ENCODE results near the gene KCNIP3.

GRCh38 chr2:95351598-95351915 lies 54.4 kb downstream of the KCNIP3 start:
- TF ChIP-seq SUZ12 (IDR thresholded peaks at IDR 0.05; ENCODE audit: extremely low read depth, insufficient read depth, insufficient read length) (no peak), YY1 (IDR thresholded peaks at IDR 0.05; ENCODE audit: insufficient read depth, insufficient read length) (no peak)

Measured in NT2/D1 (cell line).